HFFc6 (cell line): ENCODE data around the gene MCM8. TPM values are rescaled to one million over a fixed set of nuclear protein-coding genes. Genes with fewer than 3 reads are reported as not detected.

Experiments
- DNase-seq: peaks from one replicate; pipeline ENCODE4 v3.0.0-alpha.2; 2018
- H3K27ac Mint-ChIP-seq: 2 replicates; pipeline ENCODE4 v1.8.0; 2020; ENCODE audit warnings: mild to moderate bottlenecking, mixed read lengths
- H3K27me3 Mint-ChIP-seq: 2 replicates; pipeline ENCODE4 v1.8.0; 2021; ENCODE audit warnings: mild to moderate bottlenecking, moderate library complexity, mixed read lengths; ENCODE audit not compliant: insufficient read depth
- H3K36me3 Mint-ChIP-seq: 2 replicates; pipeline ENCODE4 v1.8.0; 2021; ENCODE audit warnings: low read depth, mixed read lengths
- H3K4me1 Mint-ChIP-seq: 2 replicates; pipeline ENCODE4 v1.8.0; 2020; ENCODE audit warnings: low read depth, mixed read lengths
- H3K4me3 Mint-ChIP-seq: 2 replicates; pipeline ENCODE4 v1.8.0; 2020; ENCODE audit warnings: mild to moderate bottlenecking, moderate library complexity, mixed read lengths
- H3K9me3 Mint-ChIP-seq: 2 replicates; pipeline ENCODE4 v1.8.0; 2020; ENCODE audit warnings: mild to moderate bottlenecking, mixed read lengths
- CTCF ChIP-seq: fragments of 200-600 bp; sonication (generic); IDR thresholded peaks from 2 replicates; pipeline ENCODE4 v1.5.0; 2021; ENCODE audit warnings: antibody characterized with exemption, mild to moderate bottlenecking
- total RNA-seq, 6 experiments: library from RNA; stranded (reverse); fragmentation: NEBNext Ultra II Directional; extraction: Animal tissue kit (Norgen Biotek cat#: 25700); gene quantifications; 2 replicates in 1 of 6; 3 replicates in 5 of 6; pipeline ENCODE4 v1.2.3, GENCODE V29; 2021

MCM8 gene
- total RNA-seq, 6 experiments from 2014 or later = 7.6 to 14.2 (median 13.8) TPM

- Mint-ChIP-seq H3K27ac (no peak overlapping the region), H3K27me3 (peaks cover 11% of the 10 kb centered on the region), H3K36me3 (no peaks in the 10 kb centered on the region), H3K4me3 (no peak overlapping the region), H3K4me1 (no peaks in the 10 kb centered on the region), H3K9me3 (no peaks in the 10 kb centered on the region)
- DNase-seq = peak; percentile 15
- peak; percentile 59; the same call in 1 of the 2 replicates for TF ChIP-seq CTCF
Measured at GRCh38 chr20:5933802-5934436, 16.5 kb upstream of the MCM8 start.

- no peaks in the 10 kb centered on the region for H3K4me1 Mint-ChIP-seq
- H3K27ac Mint-ChIP-seq = no peak overlapping the region
- H3K36me3 Mint-ChIP-seq = peaks cover 9% of the 10 kb centered on the region; the same call in 1 of the 2 replicates
- H3K27me3 Mint-ChIP-seq = peaks cover 6% of the 10 kb centered on the region
- no peaks in the 10 kb centered on the region for H3K9me3 Mint-ChIP-seq
- DNase-seq = no peak
- TF ChIP-seq CTCF = no peak
- H3K4me3 Mint-ChIP-seq = no peak overlapping the region
Measured at GRCh38 chr20:5935384-5935783, 15.1 kb upstream of the MCM8 start.

- Mint-ChIP-seq H3K36me3 (peaks cover 9% of the 10 kb centered on the region; the same call in 1 of the 2 replicates), H3K9me3 (no peaks in the 10 kb centered on the region), H3K4me1 (no peaks in the 10 kb centered on the region), H3K4me3 (no peak overlapping the region), H3K27me3 (peaks cover 6% of the 10 kb centered on the region), H3K27ac (no peak overlapping the region)
- no peak for DNase-seq
- TF ChIP-seq CTCF = no peak
Measured at GRCh38 chr20:5936238-5936637, 14.2 kb upstream of the MCM8 start.

GRCh38 chr20:5938456-5939029 is 11.9 kb upstream of the MCM8 start:
- no peaks in the 10 kb centered on the region for H3K9me3 Mint-ChIP-seq
- no peak for TF ChIP-seq CTCF
- no peak for DNase-seq
- H3K4me3 Mint-ChIP-seq = no peak overlapping the region
- no peak overlapping the region for H3K27ac Mint-ChIP-seq
- peaks cover 26% of the 10 kb centered on the region for H3K36me3 Mint-ChIP-seq
- no peaks in the 10 kb centered on the region for H3K4me1 Mint-ChIP-seq
- peaks cover 2% of the 10 kb centered on the region for H3K27me3 Mint-ChIP-seq

- H3K27ac Mint-ChIP-seq = peak overlapping the region; percentile 46
- peaks cover 37% of the 10 kb centered on the region for H3K36me3 Mint-ChIP-seq
- no peak overlapping the region for H3K4me3 Mint-ChIP-seq
- peak; percentile 68 for DNase-seq
- H3K9me3 Mint-ChIP-seq = no peaks in the 10 kb centered on the region
- TF ChIP-seq CTCF = no peak
- peaks cover 36% of the 10 kb centered on the region for H3K4me1 Mint-ChIP-seq
- no peaks in the 10 kb centered on the region for H3K27me3 Mint-ChIP-seq
Measured at GRCh38 chr20:5945963-5946362, 4.5 kb upstream of the MCM8 start.
